Type B pancreatic cell (in vitro differentiated cells): ENCODE results near the gene MTG1. TPM values are rescaled to one million over a fixed set of nuclear protein-coding genes. Genes with fewer than 3 reads are reported as not detected.

ENCODE experiments used
- DNase-seq: peaks from one replicate; pipeline ENCODE4 v3.0.0; 2021; ENCODE audit warnings: mixed read lengths; ENCODE audit not compliant: unreplicated experiment; ENCODE audit errors: extremely low spot score
- H3K27ac Mint-ChIP-seq: 2 replicates; pipeline ENCODE4 v1.8.0; 2021; ENCODE audit warnings: mild to moderate bottlenecking, mixed read lengths
- H3K27me3 Mint-ChIP-seq: 2 replicates; pipeline ENCODE4 v1.8.0; 2021; ENCODE audit warnings: mixed read lengths
- H3K36me3 Mint-ChIP-seq: 2 replicates; pipeline ENCODE4 v1.8.0; 2021; ENCODE audit warnings: mixed read lengths
- H3K4me1 Mint-ChIP-seq: one replicate; pipeline ENCODE4 v1.8.0; 2021; ENCODE audit warnings: mixed read lengths; ENCODE audit not compliant: unreplicated experiment
- H3K4me3 Mint-ChIP-seq: 2 replicates; pipeline ENCODE4 v1.8.0; 2021; ENCODE audit warnings: mild to moderate bottlenecking, mixed read lengths
- H3K9me3 Mint-ChIP-seq: 2 replicates; pipeline ENCODE4 v1.8.0; 2021; ENCODE audit warnings: mixed read lengths
- total RNA-seq: library from RNA; stranded (reverse); gene quantifications from 2 replicates; pipeline ENCODE4 v1.2.1, GENCODE V29; 2021; ENCODE audit warnings: low replicate concordance
- TF ChIP-seq, protein P1 (sequence below): fragments of 200-600 bp; sonication (generic); conservative IDR thresholded peaks from 2 replicates; pipeline ENCODE4 v1.5.0; 2021; ENCODE audit warnings: antibody characterized with exemption, mild to moderate bottlenecking

MTG1 gene
- total RNA-seq, 1 donor from 2014 or later, result 89.6 TPM

DNA sequence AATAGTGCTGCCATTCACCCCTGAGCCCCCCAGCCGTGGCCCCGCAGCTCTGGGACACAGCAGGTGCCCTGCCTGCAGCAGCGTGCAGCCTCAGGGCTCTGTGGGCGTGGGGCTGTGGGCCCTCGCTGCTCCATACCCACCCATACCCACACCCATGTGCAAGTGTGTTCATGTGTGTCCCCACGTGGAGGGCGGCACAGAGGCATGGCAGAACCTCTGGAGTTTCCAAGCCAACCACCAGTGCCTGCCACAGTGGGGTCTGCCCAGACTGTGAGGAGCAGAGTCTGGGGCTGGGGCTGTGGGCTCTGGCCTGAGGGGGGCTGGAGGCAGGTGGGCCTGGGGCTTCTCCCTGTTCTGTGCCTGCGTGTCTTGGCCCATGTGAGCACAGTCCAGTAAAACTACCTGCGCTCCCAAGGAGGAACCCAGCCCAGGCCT lies 44.4 kb upstream of the MTG1 start:
- H3K27ac Mint-ChIP-seq, result no peak overlapping the region
- no peak for DNase-seq
- no peaks in the 10 kb centered on the region for H3K4me1 Mint-ChIP-seq
- H3K4me3 Mint-ChIP-seq, result no peak overlapping the region
- no peaks in the 10 kb centered on the region for H3K36me3 Mint-ChIP-seq
- peaks cover 9% of the 10 kb centered on the region for H3K27me3 Mint-ChIP-seq
- TF ChIP-seq, protein P1, sequence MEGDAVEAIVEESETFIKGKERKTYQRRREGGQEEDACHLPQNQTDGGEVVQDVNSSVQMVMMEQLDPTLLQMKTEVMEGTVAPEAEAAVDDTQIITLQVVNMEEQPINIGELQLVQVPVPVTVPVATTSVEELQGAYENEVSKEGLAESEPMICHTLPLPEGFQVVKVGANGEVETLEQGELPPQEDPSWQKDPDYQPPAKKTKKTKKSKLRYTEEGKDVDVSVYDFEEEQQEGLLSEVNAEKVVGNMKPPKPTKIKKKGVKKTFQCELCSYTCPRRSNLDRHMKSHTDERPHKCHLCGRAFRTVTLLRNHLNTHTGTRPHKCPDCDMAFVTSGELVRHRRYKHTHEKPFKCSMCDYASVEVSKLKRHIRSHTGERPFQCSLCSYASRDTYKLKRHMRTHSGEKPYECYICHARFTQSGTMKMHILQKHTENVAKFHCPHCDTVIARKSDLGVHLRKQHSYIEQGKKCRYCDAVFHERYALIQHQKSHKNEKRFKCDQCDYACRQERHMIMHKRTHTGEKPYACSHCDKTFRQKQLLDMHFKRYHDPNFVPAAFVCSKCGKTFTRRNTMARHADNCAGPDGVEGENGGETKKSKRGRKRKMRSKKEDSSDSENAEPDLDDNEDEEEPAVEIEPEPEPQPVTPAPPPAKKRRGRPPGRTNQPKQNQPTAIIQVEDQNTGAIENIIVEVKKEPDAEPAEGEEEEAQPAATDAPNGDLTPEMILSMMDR, result no peak
- H3K9me3 Mint-ChIP-seq, result no peaks in the 10 kb centered on the region

DNA sequence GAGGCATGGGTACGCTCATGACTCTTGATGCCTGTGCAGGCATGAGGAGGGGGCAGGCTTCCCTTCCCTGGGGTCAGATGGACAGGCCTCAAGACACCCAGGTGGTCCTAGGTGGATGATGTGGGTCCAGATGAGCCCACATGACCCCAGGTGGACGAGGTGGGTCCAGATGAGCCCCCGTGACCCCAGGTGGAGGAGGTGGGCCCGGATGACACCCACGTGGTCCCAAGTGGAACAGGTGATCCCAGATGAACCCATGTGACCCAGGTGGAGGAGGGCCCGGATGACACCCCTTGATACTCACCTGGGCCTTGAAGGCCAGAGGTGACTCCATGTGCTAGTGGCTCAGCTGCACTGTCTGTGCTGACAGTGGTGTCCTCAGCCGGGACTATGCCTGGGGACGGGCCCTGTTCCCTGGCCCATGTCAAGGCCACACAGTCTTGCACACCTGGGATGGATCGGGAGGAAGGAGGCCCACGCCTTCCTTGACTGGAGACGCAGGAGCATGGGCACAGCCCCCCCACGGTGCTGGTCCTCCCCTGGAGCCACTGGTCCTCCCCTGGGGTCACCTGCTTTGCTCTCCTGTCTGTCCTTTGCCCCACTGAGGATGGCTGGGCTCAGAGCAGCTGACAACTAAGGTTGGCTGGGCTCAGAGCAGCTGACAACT lies 43.5 kb upstream of the MTG1 start:
- peaks cover 9% of the 10 kb centered on the region for H3K27me3 Mint-ChIP-seq
- H3K4me3 Mint-ChIP-seq, result no peak overlapping the region
- no peaks in the 10 kb centered on the region for H3K9me3 Mint-ChIP-seq
- TF ChIP-seq, protein P1, result no peak
- H3K27ac Mint-ChIP-seq, result no peak overlapping the region
- no peaks in the 10 kb centered on the region for H3K36me3 Mint-ChIP-seq
- no peaks in the 10 kb centered on the region for H3K4me1 Mint-ChIP-seq
- DNase-seq, result no peak

DNA sequence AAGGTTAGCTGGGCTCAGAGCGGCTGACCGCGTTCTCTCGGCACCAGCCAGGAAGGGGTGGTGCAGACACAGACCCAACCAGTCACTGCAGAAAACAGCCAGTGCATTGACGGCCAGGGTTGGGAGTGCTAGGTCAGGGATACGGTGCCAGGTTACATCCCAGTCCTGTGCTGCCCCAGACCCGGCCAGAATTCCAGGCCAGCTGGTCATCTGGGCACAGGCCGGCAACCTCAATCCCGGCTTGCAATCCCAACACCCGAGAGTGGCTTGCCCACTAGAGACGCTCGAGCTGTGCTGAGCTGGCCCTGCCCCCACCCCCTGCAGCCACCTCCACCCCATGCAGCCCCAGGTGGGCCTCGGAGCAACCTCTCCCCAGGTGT lies 43.0 kb upstream of the MTG1 start:
- Mint-ChIP-seq H3K4me3 (no peak overlapping the region), H3K27ac (no peak overlapping the region), H3K9me3 (no peaks in the 10 kb centered on the region)

DNA sequence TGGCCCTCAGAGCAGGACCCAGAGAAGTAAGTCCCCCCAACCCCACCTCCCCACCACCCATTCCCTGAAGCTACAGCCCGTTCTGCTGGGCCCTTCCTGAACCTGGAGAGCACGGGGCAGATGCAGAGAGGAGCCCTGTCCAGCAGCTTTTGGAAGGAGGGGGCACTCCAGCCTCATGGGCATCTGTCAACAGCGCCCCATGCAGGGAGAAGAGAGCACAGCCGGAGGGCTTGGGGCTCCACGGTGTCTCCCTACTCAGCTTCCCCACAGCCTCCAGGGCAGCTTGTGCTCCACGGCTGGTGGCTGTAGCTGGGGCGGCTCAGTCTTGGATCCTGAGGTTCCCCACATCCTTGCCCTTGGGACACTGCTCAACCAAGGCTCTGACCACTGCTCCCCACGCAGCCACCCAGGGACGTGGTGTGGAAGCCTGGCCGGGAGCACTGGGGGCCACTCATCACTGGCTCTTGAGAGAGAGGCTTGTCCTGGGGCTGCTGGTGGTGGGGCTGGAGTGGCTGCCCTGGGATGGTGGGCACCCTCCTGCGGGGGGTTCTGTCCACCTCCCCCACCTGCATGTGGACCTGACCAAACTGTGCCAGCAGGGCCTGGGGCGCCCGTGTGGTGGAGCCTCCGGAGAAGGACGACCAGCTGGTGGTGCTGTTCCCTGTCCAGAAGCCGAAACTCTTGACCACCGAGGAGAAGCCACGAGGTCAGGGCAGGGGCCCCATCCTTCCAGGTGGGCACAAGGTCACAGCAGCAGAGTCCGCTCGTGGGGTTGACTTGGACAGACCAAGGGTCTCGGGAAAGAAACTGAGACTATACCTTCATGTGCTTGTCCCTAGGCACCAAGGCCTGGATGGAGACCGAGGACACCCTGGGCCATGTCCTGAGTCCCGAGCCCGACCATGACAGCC lies 42.3 kb upstream of the MTG1 start:
- DNase-seq, result no peak
- no peak overlapping the region for H3K27ac Mint-ChIP-seq
- H3K4me3 Mint-ChIP-seq, result no peak overlapping the region
- TF ChIP-seq, protein P1, result no peak
- H3K9me3 Mint-ChIP-seq, result no peaks in the 10 kb centered on the region
- no peaks in the 10 kb centered on the region for H3K4me1 Mint-ChIP-seq
- H3K36me3 Mint-ChIP-seq, result no peaks in the 10 kb centered on the region
- H3K27me3 Mint-ChIP-seq, result peaks cover 4% of the 10 kb centered on the region

More for the DNA sequence above, 43.0 kb upstream of the MTG1 start:
- Mint-ChIP-seq H3K36me3 (no peaks in the 10 kb centered on the region), H3K27me3 (peaks cover 4% of the 10 kb centered on the region), H3K4me1 (no peaks in the 10 kb centered on the region)
- TF ChIP-seq, protein P1, result no peak
- DNase-seq, result no peak

DNA sequence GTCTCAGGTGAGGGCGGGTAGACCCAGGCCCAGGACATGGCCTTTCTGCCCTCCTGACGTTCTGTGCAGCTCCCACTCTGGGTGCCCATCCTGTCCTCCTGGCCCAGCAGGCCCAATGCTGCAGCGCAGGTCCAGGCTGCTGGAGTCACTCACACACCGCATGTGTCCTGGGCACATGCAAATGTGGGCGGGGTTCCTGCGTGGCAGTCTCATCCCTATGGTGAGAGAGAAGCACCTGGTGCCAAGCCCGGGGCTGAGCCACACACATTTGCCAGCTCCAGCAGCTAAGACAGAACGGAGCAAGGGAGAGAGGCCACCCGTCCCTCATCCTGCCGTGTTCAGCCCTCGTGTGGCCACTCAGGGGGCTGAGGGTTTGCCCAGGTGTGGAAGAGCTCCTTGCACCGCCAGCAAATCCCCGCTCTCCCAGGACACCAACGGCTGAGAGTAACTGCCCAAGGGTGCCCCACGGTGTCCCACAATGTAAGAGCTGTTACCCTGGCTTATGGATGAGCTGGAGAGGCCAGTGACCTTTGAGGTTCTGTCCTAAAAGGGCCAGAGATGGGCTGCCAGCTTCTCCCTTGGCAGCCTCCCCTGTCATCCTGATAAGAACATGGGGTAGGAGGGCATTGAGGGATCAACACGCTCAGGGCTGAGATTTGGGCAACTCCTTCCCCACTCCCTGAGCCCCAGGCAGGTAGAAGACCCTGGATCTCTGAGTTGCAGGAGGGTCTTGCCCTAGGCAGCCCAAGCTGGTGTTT lies 40.6 kb upstream of the MTG1 start:
- no peaks in the 10 kb centered on the region for H3K9me3 Mint-ChIP-seq
- H3K27me3 Mint-ChIP-seq, result peaks cover 4% of the 10 kb centered on the region
- DNase-seq, result no peak
- H3K27ac Mint-ChIP-seq, result no peak overlapping the region
- H3K4me1 Mint-ChIP-seq, result no peaks in the 10 kb centered on the region
- H3K4me3 Mint-ChIP-seq, result no peak overlapping the region
- TF ChIP-seq, protein P1, result no peak
- no peaks in the 10 kb centered on the region for H3K36me3 Mint-ChIP-seq
